ENCODE results near the gene ASGR1. TPM values are rescaled to one million over a fixed set of nuclear protein-coding genes. Genes with fewer than 3 reads are reported as not detected.
"Not testable (repeated sequence)": the region's sequence is repeated elsewhere in the genome, so short reads cannot be mapped to it uniquely, and the experiment has no call there.

The ASGR1 gene
- total RNA-seq, 1 donor from 2014 or later = 2.5 TPM

- intact Hi-C loops (cut with micrococcal nuclease) = not testable (repeated sequence)
Observed at GRCh38 chr17:7168841-7169564, 10.2 kb downstream of the ASGR1 start.

DNA sequence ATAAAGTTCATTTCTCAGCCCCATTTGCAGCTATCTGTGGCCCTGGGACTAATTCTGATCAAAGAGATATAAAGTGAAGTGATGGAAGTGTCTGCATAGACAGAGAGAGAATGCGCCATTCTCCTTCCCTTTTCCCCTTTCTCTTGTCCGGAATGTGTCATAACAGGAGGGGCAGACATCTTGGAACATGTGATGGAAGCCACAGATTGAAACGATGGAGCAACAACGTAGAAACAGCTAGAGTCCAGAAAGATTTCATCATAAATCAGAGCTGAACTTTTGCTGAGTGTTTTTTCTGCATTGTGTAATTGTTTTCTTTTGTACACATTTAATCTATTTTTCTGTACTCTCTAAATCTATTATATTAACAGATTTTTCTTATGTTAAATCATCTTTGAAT, 11.3 kb downstream of the ASGR1 start:
- intact Hi-C loops (cut with micrococcal nuclease) = no loop called here

GRCh38 chr17:7166873-7167272, 12.3 kb downstream of the ASGR1 start:
- intact Hi-C loops (cut with micrococcal nuclease) = no loop called here

- intact Hi-C loops (cut with micrococcal nuclease) = not testable (repeated sequence)
Observed at GRCh38 chr17:7159571-7159970, 19.6 kb downstream of the ASGR1 start.

- intact Hi-C loops (cut with micrococcal nuclease) = not testable (repeated sequence)
Observed at GRCh38 chr17:7158424-7158823, 20.7 kb downstream of the ASGR1 start.

DNA sequence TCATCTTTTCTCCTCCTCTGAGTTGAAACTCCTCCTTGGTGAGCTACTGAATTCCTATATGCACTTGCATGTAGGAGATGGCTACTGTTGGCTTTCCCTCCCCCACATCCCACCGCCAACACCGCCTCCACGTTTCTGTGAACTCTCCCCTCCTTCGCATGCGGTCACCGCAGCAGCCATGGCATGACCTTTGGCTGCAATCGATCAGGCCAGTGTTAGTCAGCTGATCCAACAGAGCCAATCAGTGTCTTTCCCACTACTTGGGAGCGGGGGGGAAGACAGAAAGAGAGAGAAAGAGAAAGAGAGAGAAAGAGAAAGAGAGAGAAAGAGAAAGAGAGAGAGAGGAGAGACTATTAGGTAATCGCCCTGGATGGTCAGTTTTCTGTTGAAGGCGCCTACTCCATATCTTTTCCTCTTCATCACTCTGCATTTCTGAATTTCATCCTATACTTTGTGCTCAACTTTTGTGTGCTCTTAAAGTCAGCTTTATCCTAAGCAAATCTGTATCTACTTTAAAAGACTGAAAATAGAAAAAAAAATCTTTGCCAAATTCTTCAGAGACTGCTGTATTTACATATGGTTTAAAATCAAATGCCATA, 22.7 kb downstream of the ASGR1 start:
- intact Hi-C loops (cut with micrococcal nuclease) = no loop called here

DNA sequence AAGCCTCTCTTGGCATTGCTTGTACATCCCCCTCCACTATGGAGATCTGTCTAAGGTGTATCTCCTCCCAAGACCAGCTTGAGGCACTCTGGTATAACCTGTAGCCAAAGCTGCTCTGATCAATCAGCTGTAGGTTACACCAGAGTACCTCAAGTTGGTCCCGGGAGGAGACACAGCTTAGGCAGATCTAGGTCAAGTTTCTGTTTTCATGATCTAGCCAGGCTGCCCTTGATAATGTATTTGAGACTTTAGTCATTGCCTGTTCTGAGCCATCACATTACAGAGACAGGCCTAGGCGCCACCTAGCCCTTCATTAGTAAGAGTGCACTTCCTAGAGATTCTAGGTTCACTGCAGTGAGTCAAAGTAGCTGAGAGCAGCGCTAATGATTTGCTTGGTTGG, 31.4 kb downstream of the ASGR1 start:
- intact Hi-C loops (cut with micrococcal nuclease) = no loop called here

DNA sequence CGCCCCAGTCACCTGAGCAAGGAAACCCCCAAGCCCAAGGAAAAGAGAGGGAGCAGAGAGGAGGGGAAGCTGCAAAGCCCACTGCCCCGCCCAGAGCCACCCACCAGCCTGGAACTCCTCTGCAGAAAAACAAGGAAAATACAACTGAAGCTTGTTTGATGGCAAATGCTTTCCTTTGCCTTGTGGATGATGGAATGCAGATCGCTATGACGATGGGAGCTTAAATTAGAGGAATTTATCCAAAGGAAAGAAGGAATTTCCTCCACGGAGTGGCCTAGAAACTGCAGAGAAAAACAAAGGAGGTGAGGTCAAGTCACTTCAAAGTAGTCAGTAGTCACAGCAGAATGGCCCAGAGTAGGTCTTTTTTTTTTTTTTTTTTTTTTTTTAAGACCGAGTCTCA, 33.1 kb downstream of the ASGR1 start:
- intact Hi-C loops (cut with micrococcal nuclease) = no loop called here

- intact Hi-C loops (cut with micrococcal nuclease) = no loop called here
Observed at GRCh38 chr17:7144213-7144612, 35.0 kb downstream of the ASGR1 start.

DNA sequence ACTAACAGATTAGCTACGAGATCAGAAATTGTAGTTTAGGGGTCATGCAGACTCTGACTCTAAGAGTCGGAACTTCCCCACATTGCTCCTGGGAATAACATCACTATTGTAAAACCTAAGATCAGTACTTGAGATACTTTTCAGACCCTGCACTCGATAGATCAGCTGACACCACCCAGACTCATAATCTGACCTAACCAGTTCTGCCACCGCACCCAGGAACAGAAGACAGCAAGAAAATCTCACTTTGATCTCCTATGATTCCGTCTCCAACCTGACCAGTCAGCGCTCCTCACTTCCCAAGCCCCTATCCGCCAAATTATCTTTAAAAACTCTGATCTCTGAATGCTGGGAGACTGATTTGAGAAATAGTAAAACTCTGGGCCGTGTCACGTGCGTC, 37.3 kb downstream of the ASGR1 start:
- intact Hi-C loops (cut with micrococcal nuclease) = no loop called here

GRCh38 chr17:7139400-7139799, 39.8 kb downstream of the ASGR1 start:
- intact Hi-C loops (cut with micrococcal nuclease) = loop anchor here (10.0 kb wide), 1 partner anchor 155 kb away; the partner anchor contains the start of gene YBX2

DNA sequence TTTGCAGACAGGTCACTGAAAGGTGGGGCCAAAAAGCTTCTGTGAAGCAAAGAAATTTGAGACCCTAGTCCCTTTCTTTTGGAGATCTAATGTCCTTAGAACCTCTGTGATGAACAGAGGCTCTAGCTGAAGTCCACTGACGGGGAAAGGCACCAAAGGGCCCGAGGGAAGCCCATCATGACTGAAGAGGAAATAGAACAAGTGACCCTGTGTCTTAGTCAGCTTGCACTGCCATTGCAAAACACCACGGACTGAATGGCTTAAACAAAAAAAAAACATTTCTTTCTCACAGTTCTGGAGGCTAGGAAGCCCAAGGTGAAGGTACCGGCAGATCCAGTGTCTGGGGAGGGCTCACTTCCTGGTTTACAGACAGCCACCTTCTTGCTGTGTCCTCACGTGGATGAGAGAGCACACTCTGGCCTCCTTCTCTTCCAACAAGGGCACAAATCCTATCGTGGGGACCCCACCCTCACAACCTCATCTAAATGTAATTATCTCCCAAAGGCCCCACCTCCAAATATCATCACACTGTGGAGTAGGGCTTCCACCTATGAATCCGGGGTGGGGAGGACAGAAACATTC, 40.3 kb downstream of the ASGR1 start:
- intact Hi-C loops (cut with micrococcal nuclease) = loop anchor here (10.0 kb wide), 1 partner anchor 156 kb away; the partner anchor contains the start of gene YBX2

DNA sequence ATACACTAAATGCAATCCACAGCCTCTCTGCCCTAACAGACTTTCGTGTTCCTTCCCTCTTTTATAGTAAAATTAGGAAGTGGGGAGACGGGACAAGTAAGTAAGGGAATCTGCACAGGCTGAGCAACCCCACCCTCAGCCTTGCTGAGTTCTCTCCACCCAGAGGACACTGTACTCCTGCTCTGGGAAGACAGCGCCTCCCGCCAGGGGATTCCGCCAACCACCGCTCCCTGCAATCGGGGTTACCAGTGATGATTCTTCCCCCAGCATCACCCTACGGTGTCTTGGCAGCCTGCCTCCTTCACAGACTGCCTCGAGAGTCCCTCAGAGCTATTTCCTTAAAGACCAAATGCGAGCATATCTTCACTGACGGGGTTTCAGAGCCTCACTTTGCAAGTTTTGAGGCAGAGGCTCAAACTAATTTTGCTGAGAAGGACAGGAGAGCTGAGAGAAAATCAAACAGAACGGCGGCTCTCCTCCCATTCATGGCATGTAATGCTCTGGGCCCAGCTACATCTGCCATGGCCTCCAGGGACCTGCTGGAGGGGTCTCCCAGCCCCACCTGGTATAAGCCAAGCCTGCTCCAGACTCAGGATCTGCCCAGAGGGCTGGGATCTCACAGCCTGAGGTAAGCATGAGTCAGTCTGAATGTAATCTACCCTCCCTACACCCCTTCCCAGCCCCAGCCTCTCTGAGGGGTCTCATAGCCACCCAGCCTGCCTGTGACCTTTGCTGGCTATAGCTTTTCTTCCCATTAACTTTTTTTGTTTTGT, 41.8 kb downstream of the ASGR1 start:
- intact Hi-C loops (cut with micrococcal nuclease) = loop anchor here (2.0 to 10.0 kb wide), 3 partner anchors 39 to 295 kb away; partner anchors contain the start of gene YBX2

- intact Hi-C loops (cut with micrococcal nuclease) = loop anchor here (1.0 to 10.0 kb wide), 6 partner anchors 40 to 294 kb away; partner anchors contain the start of gene YBX2
Observed at GRCh38 chr17:7136266-7136877, 42.8 kb downstream of the ASGR1 start.

DNA sequence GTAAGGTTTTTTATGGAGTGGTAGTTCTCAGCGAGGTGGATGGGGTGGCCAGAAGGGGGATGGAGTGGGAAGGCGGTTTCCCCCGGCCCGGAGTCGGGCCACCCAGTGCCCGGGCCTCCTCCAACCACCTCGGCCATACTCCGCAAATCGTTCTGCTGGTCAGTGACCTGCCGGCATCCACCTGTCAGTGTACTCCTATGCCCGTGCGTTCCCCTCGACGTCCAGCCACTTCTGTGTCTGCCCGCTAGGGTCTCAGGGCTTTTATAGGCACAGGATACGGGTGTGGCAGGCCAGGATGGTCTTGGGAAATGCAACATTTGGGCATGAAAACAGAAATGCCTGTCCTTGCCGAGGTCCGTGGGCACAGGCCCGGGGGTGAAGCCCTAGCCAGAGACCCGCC, 45.3 kb downstream of the ASGR1 start:
- intact Hi-C loops (cut with micrococcal nuclease) = loop anchor here (2.0 to 10.0 kb wide), 2 partner anchors 71 to 161 kb away; partner anchors contain the start of gene YBX2

DNA sequence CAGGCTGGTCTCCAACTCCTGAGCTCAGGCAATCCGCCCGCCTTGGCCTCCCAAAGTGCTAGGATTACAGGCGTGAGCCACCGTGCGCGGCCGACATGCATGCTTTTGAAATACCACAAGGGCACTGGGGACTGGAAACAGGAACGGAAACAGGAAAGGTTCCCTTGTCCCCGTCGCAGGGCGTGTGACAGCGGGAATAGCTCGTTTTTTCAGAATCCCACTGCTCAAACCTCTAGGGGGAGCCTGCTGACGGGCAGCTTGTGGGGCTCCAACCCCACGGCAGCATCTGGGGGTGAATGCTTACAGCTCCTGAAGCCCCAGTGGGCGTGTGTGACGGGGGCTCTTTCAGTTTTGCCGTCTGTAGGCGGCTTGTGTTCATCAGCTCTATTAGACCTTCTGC, 45.7 kb downstream of the ASGR1 start:
- intact Hi-C loops (cut with micrococcal nuclease) = loop anchor here (2.0 to 10.0 kb wide), 2 partner anchors 71 to 161 kb away; partner anchors contain the start of gene YBX2

DNA sequence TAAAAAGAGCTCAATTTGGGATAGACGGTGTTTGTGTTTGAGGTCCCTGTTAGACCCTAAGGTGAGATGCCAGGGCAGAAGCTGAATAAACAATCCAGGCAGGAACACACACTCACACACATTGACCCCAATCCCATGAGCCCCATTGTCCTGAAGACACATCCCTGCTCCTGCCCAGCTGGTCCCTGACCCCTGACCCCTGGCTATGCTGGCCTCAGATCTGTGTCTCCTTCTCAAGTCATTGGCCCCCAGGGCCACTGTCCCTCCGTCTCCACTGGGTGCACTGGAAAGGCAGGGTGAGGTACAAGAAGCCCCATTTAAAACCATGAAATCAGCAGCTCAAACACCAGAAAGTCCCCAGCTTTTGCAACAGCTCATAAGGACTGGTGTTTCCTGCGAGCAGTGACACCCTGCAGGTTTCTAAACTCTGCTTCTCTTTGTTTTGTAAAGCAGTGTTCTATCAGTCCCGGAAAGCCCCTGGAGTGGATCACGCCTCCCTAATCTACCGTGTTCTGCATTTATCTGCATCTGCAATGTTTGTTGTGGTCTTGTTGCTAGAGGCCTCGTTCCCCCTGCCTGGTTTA, 46.6 kb downstream of the ASGR1 start:
- intact Hi-C loops (cut with micrococcal nuclease) = loop anchor here (1.0 to 10.0 kb wide), 4 partner anchors 72 to 162 kb away; partner anchors contain the start of gene YBX2

DNA sequence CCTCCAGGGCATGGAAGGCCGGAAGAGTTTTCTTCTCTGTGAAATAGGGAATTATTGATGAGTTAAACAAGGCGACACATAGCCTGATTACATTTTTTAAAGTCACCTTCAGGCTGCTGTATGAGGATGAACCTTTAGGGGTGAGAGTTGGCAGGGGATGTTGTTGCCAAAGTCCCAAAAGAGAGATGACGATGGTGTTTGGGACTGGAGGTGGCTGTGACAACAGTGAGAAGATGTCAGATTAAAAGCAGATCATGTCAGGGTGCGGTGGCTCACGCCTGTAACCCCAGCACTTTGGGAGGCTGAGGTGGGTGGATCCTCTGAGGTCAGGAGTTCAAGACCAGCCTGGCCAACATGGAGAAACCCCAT, 47.8 kb downstream of the ASGR1 start:
- intact Hi-C loops (cut with micrococcal nuclease) = loop anchor here (10.0 kb wide), 1 partner anchor 163 kb away; the partner anchor contains the start of gene YBX2

DNA sequence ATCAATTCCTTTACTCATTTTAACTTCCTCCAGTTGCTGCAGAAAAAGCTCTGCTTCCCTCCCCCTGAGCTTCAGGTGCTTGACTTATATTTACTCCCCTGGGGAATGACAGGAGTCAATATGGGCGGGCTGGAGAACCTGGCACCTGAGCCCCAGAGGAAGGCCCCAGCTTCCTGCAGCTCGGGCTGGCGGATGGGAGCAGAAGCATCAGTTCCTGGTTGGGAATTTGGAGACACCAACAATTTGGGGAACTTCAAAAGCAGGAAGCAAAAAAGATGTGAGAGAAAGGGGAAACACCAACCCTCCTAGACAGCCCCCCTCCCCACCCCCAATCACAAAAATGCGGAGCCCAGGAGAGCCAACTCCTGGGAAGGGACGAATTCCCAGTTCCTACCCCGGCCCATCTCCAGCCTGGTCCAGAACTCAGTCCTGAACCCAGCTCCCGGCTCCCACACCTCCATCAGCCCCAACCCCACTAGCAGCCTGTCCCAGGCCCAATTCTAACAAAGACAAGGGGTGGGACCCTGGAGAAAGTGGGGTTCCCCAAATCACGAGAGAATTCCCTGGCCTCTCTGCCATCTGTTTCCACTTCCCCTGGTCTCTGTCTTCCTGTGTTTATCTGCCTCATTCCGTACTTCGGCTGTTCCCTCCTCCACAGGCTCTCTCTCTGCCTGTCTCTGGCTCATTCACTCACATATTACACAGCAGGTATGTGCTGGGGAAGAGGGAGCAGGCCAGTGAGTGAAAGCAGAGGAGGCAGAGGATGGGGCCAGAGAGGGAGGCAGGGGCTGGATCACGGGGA, 48.3 kb downstream of the ASGR1 start:
- intact Hi-C loops (cut with micrococcal nuclease) = loop anchor here (10.0 kb wide), 1 partner anchor 164 kb away; the partner anchor contains the start of gene YBX2

GRCh38 chr17:7129311-7129710, 49.9 kb downstream of the ASGR1 start:
- intact Hi-C loops (cut with micrococcal nuclease) = no loop called here

All from T-helper 1 cell treated with Interleukin-12 subunit alpha and Interleukin-12 subunit beta and Interleukin-4 antibody, amounts not matched to agents 30 ng/mL and 1 ng/mL, for 36 hours (primary cell).